Subcutaneous adipose tissue (tissue), 4 donors: Measurements from ENCODE around the gene EYA4. TPM values are rescaled to one million over a fixed set of nuclear protein-coding genes. Genes with fewer than 3 reads are reported as not detected.

ENCODE experiments used
- CTCF ChIP-seq: fragments of 450-650 bp; IDR thresholded peaks from one replicate; pipeline ENCODE4 v1.5.1; 2016; ENCODE audit warnings: low read depth, mild to moderate bottlenecking, control low read depth, antibody characterized with exemption, moderate library complexity
- total RNA-seq, 4 donors: library from RNA; depleted of rRNA; stranded (reverse); fragments of >200 nt; gene quantifications; one replicate each; pipeline ENCODE4 v1.1.0, GENCODE V29; 2016

EYA4 gene
- total RNA-seq, 4 donors from 2014 or later, result 1.5 to 7.7 (median 1.7) TPM

DNA sequence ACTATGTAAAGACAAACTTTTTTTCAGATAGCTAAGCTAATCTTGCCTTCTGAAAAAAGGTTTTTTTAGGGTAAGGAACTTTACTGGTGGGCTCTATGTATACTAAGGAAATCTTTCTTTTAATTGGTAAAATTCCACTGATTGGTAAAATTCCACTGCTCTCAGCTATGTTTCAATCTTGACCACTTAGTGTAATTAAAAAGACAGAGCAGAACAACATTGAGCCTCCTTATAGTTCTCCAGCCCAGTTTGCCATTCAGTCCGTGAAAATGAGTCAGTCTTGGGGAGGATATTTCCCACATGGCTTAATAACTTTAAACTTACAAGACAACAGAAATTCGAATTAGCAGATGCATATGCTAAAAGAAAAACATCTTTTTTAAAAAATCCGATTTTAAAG is 92.7 kb downstream of the EYA4 start:
- TF ChIP-seq CTCF, result no peak

- no peak for TF ChIP-seq CTCF
Observed at GRCh38 chr6:133337308-133337707, 96.2 kb downstream of the EYA4 start.

DNA sequence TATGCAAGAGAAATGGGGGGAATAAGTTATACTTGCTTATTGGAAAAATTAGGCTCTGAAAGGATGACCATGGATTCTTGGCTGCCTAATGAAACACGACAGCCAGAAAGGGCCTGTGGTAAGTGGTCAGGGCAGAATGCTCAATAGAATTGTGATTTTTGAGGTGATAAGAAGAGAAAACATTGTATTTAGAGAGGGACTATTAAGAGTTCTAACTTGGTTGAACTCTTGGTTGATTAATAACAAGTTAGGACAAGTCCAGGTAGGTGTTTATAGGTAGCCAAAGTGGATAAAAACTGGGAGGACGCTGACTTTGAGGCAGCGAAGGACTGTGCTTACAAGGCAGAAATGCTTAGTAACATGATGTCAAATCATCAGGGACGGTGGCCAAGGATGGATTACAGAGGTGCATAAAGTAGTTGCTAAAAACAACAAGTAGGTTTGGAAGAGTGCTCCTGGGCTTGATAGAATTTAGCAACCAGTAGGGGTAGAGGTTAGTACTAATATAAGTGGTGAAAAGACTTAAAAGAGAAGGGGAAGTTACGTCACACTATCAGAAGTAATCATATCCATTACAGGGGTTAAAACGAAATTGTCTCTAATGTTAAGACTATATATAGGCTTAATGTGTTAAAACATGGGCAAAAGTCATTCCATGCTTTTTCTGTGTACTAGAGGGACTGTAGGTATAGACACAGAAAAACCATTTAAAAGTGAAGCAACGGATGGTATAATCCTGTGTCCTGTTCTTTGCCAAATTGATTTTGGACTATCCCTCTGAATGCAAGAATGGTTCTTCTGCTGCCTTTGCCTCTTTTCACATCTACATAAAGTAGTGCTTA is 98.6 kb downstream of the EYA4 start:
- TF ChIP-seq CTCF, result no peak

DNA sequence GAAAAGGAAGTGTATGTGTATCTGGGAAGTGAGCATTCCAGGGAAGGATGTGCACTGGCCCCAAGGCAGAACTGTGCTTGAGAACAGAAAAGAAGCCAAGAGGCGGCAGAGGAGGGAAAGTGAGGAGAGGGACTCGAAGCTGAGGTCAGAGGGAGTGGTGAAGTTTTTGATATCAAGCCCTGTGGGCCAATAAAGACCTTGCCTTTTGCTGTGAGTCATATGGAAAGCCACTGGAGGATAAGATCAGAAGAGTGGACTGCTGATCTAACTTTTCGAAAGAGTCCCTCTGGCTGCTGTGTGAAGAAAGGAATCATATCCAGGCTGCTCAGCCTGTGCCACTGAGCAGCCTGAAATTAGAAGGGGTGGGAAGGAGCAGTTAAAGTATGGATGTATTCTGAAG is 99.4 kb downstream of the EYA4 start:
- TF ChIP-seq CTCF, result no peak

DNA sequence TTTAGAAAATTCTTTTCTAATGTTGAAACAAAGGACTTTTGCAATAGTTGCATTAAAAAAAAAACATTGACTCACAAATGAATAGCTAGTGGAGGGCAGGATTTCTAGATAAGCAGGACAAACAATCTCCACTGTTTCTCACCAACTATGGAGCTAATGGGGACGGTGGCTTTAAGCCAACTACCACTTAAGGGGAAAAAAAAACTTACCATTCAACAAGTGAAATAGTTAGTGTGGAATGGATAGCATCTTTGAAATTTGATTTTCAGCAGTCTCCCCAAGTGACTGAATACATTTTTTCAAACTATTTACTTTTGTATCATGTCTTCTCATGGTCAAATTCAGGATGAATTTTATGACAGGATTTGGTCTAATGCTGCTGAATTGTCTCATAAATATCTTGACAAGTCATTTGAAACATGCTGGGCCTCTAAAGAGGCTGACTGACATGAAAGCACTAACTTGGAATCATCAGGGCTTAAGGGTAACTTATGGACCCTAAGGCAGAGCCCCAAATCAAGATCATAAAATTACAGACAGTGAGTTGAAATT is 100.5 kb downstream of the EYA4 start:
- no peak for TF ChIP-seq CTCF

GRCh38 chr6:133343220-133343619 is 102.1 kb downstream of the EYA4 start:
- no peak for TF ChIP-seq CTCF

DNA sequence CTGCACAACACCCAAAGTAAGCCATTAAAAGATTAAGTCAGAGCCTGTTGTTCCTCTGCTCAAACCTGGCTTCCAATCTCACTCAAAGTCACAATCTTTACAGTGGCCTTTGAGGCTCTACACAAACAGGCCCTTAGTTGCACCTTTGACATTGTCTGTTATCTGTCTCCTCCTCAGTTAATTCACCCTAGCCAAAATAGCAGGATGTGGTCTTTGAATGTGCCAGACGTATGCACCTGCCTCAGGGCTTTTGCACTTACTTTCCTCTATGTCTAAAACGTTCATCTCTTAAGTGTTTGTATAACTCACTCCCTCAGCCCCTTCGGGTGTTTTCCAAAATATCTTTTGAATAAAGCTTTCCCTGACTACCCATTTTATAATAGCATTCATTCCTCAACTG is 107.7 kb downstream of the EYA4 start:
- no peak for TF ChIP-seq CTCF
